ENCODE results near the gene GAD2.

The GAD2 gene

DNA sequence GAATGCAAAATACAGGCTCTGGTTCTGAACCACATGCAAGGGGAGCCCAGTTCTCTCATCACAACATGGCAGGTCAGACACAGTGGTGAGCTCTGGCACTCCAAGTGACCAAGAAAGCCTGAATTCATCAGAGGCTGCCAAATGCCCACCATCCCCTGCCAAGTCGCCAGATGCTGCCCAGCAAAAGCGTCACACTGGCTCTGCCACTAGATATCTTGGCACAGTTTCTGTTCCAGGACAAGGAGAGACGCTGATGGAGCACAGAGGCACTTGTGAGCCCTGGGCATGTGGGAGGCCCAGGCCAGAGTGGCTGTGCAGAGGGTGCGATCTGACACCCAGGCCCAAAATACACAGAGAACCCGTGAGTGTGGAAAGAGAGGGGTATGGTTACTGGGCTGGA is 57.8 kb downstream of the GAD2 start:
- TF ChIP-seq, protein P1, sequence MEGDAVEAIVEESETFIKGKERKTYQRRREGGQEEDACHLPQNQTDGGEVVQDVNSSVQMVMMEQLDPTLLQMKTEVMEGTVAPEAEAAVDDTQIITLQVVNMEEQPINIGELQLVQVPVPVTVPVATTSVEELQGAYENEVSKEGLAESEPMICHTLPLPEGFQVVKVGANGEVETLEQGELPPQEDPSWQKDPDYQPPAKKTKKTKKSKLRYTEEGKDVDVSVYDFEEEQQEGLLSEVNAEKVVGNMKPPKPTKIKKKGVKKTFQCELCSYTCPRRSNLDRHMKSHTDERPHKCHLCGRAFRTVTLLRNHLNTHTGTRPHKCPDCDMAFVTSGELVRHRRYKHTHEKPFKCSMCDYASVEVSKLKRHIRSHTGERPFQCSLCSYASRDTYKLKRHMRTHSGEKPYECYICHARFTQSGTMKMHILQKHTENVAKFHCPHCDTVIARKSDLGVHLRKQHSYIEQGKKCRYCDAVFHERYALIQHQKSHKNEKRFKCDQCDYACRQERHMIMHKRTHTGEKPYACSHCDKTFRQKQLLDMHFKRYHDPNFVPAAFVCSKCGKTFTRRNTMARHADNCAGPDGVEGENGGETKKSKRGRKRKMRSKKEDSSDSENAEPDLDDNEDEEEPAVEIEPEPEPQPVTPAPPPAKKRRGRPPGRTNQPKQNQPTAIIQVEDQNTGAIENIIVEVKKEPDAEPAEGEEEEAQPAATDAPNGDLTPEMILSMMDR (IDR thresholded peaks at IDR 0.05; ENCODE audit: extremely low read depth, missing control alignments): no peak
- no peak for DNase-seq (ENCODE audit: low spot score)

DNA sequence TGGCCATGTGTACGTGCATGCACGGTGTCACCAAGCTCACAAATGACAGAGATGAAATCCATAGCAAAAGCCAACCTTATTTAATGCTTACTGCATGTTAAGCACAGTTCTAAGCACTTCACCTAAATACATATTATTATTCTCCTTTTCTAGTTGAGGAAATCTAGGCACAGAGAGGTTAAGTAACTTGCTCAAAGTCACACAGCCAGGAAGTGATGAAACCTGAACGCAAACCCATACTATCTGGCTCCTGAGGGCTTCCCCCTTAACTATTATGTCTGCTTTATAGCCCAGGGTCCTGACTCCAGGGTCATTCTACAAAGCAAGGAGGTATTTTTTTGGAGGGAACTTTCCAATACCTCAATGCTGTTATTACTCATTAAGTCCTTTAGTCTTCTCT is 61.7 kb downstream of the GAD2 start:
- DNase-seq (ENCODE audit: low spot score): no peak
- TF ChIP-seq, protein P1 (IDR thresholded peaks at IDR 0.05; ENCODE audit: extremely low read depth, missing control alignments): no peak

DNA sequence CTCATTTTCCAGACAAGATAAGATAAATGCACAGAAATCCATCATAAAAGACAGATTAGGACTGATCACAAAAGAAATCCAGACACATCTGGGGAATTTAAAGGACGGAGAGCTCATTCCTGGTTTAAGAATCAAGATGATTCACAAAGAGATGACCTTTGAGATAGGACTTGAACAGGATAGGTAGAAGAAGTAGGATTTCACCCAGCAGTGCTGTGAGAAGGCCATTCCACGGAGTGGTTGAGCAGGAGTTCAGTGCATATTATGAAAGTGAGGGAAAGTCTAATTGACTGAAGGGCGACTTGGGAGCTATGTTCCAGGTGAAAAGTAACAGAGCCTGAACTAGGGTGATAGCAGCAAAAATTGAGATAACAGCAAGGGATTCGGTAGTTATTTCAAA is 73.7 kb downstream of the GAD2 start:
- TF ChIP-seq, protein P1 (IDR thresholded peaks at IDR 0.05; ENCODE audit: extremely low read depth, missing control alignments): no peak
- no peak for DNase-seq (ENCODE audit: low spot score)

DNA sequence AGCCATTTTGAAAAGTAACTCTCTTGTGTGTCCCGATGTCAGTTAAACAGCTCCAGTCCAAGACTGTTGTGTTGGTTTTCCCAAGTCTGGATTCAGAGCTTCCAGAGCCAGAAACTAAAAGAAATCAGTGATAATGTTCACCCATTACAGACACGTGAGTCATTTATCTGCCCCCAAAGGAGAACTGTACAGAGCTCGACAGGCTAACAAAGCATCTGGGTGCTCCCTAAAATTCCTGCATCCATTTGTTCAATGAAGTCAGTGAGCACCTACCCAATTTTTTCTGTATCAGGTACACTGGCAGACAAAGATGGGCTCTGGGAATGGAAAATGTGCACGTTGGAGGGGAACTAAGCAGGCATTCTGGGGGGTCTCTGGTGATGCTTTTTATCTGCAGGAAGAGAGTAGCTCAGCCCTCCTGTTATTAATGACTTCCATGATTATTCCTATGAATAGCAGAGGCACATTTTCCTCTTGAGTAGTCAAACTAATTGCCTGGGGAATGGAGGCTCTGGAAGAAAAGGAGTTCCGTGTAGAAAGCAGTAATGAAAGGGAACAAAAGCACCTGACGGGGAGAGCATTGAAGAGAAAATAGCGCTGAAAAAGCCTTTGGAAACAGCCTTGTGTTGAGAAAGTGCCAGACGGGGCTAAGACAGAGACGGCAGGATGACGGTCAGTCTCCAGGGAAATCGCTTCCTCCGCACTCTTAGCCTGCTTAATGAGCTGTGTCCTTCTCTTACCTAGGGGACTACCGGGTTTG is 75.3 kb downstream of the GAD2 start:
- TF ChIP-seq, protein P1 (IDR thresholded peaks at IDR 0.05; ENCODE audit: extremely low read depth, missing control alignments): no peak
- DNase-seq (ENCODE audit: low spot score): no peak

DNA sequence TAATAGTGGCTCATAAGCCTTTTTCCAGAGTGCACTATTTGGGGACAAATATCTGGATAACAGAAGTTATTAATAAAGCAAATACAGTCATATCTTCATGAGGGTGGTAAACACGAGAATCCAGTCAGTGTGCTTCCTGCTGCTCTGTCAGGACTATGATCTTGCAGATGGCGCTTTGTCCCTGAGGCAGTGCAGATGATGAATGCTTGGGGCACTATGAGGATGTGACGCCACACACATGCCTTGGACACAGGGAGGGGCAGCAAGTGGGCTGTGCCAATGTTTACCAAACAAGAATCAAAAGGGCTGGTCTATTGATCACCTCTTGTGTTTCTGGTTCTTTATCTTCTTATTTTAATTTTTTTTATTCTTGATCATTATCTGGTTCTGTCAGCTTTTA is 79.8 kb downstream of the GAD2 start:
- TF ChIP-seq, protein P1 (IDR thresholded peaks at IDR 0.05; ENCODE audit: extremely low read depth, missing control alignments): no peak
- no peak for DNase-seq (ENCODE audit: low spot score)

DNA sequence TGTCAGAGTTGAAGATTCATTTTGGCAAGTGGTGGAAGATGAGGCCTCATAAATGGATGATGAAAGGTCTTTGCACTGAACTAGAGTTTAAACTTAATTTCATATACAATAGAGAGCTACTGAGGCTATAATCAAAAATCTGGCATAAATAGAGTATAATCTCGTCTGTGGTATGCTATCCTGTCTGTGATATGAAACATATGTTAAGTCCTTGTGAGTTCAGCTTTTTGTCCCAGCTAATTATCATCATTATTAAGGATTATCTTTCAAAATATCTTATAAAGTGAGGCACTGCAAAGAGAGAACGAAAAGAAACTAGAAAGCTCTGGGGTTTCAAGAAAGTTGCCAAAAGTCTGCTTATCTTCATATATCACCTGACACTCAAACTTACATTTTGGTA is 83.4 kb downstream of the GAD2 start:
- TF ChIP-seq, protein P1 (IDR thresholded peaks at IDR 0.05; ENCODE audit: extremely low read depth, missing control alignments): no peak
- no peak for DNase-seq (ENCODE audit: low spot score)

DNA sequence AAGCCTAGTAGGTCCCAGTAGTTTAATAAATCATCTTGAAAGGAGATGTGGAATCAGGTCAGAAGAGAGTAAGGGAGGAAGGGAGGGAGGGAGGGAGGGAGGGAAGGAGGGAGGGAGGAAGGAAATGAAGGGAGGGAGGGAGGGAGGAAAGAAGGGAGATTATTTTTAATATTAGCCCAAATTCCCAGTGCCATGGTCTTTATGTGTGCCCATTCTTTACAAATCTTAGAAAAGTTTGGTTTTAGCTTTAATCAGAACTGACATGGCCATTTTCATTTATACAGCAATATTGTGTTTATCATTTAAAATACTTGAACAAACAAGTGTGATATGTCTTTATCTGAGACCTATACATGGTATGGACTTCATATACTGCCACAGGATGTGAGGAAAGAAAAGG is 86.8 kb downstream of the GAD2 start:
- no peak for DNase-seq (ENCODE audit: low spot score)

More for the DNA sequence above, 86.8 kb downstream of the GAD2 start:
- TF ChIP-seq, protein P1 (IDR thresholded peaks at IDR 0.05; ENCODE audit: extremely low read depth, missing control alignments): no peak
